ENCODE measurements around the gene TBC1D1.

- TF ChIP-seq CTCF (IDR thresholded peaks at IDR 0.05) = no peak
- TF ChIP-seq TCF7L2 (IDR thresholded peaks at IDR 0.05; ENCODE audit: low read depth, low read length) = no peak
- TF ChIP-seq SIN3A (IDR thresholded peaks at IDR 0.05; ENCODE audit: borderline replicate concordance, insufficient read depth, low read depth, low read length) = no peak
- no peak for TF ChIP-seq POLR2AphosphoS5 (IDR thresholded peaks at IDR 0.05; ENCODE audit: low read depth, low read length)
These were observed 272.5 kb downstream of the TBC1D1 start for GRCh38 chr4:38163216-38164006.
